Neuron (in vitro differentiated cells): ENCODE data around the gene ENDOG.
A peak's percentile ranks its signal among the peaks of the same experiment; 100 is the strongest.

ENCODE experiments used
- H2AFZ ChIP-seq: one replicate; pipeline ENCODE4 v1.6.1; 2013; ENCODE audit warnings: low read depth, mild to moderate bottlenecking, inconsistent platforms, low read length, moderate library complexity
- H3K27me3 ChIP-seq: one replicate; pipeline ENCODE4 v1.6.1; 2013; ENCODE audit warnings: low read length; ENCODE audit not compliant: insufficient read depth
- H3K36me3 ChIP-seq: one replicate; pipeline ENCODE4 v1.6.1; 2013; ENCODE audit warnings: low read length; ENCODE audit not compliant: insufficient read depth
- H3K4me1 ChIP-seq: one replicate; pipeline ENCODE4 v1.6.1; 2013; ENCODE audit warnings: low read length; ENCODE audit not compliant: insufficient read depth
- H3K4me3 ChIP-seq: 2 replicates; pipeline ENCODE4 v1.5.1; 2013; ENCODE audit warnings: mild to moderate bottlenecking, low read length, moderate library complexity
- H3K9me3 ChIP-seq: one replicate; pipeline ENCODE4 v1.6.1; 2013; ENCODE audit warnings: low read length

ENDOG gene

GRCh38 chr9:128809036-128809599, 9.2 kb upstream of the ENDOG start:
- H3K4me1 ChIP-seq, result no peaks in the 10 kb centered on the region
- H3K4me3 ChIP-seq, result no peak overlapping the region
- peaks cover 38% of the 10 kb centered on the region for H3K36me3 ChIP-seq
- H3K9me3 ChIP-seq, result no peaks in the 10 kb centered on the region
- H2AFZ ChIP-seq, result no peak overlapping the region
- H3K27me3 ChIP-seq, result no peaks in the 10 kb centered on the region

GRCh38 chr9:128809831-128810230, 8.5 kb upstream of the ENDOG start:
- H3K4me1 ChIP-seq, result no peaks in the 10 kb centered on the region
- H2AFZ ChIP-seq, result no peak overlapping the region
- H3K4me3 ChIP-seq, result no peak overlapping the region
- H3K9me3 ChIP-seq, result no peaks in the 10 kb centered on the region
- peaks cover 37% of the 10 kb centered on the region for H3K36me3 ChIP-seq
- H3K27me3 ChIP-seq, result no peaks in the 10 kb centered on the region

- no peaks in the 10 kb centered on the region for H3K4me1 ChIP-seq
- no peak overlapping the region for H3K4me3 ChIP-seq
- H2AFZ ChIP-seq, result no peak overlapping the region
- peaks cover 28% of the 10 kb centered on the region for H3K36me3 ChIP-seq
- H3K27me3 ChIP-seq, result no peaks in the 10 kb centered on the region
- no peaks in the 10 kb centered on the region for H3K9me3 ChIP-seq
Measured at GRCh38 chr9:128810873-128811272, 7.4 kb upstream of the ENDOG start.

GRCh38 chr9:128818839-128819715, 777 bp downstream of the ENDOG start:
- H3K36me3 ChIP-seq, result peaks cover 29% of the 10 kb centered on the region
- no peak overlapping the region for H2AFZ ChIP-seq
- no peaks in the 10 kb centered on the region for H3K9me3 ChIP-seq
- H3K4me1 ChIP-seq, result no peaks in the 10 kb centered on the region
- no peaks in the 10 kb centered on the region for H3K27me3 ChIP-seq
- peak overlapping the region; percentile 45 for H3K4me3 ChIP-seq

- H3K27me3 ChIP-seq, result no peaks in the 10 kb centered on the region
- H2AFZ ChIP-seq, result no peak overlapping the region
- H3K4me3 ChIP-seq, result no peak overlapping the region
- no peaks in the 10 kb centered on the region for H3K9me3 ChIP-seq
- no peaks in the 10 kb centered on the region for H3K4me1 ChIP-seq
- H3K36me3 ChIP-seq, result peaks cover 38% of the 10 kb centered on the region
Measured at GRCh38 chr9:128819716-128820664, 1.7 kb downstream of the ENDOG start.

- Histone ChIP-seq H3K9me3 (no peaks in the 10 kb centered on the region), H3K27me3 (no peaks in the 10 kb centered on the region), H2AFZ (no peak overlapping the region), H3K36me3 (peaks cover 46% of the 10 kb centered on the region), H3K4me1 (no peaks in the 10 kb centered on the region), H3K4me3 (no peak overlapping the region)
Measured at GRCh38 chr9:128820665-128821583, 2.6 kb downstream of the ENDOG start.

- H3K4me1 ChIP-seq, result no peaks in the 10 kb centered on the region
- H3K4me3 ChIP-seq, result no peak overlapping the region
- peaks cover 54% of the 10 kb centered on the region for H3K36me3 ChIP-seq
- H2AFZ ChIP-seq, result no peak overlapping the region
- no peaks in the 10 kb centered on the region for H3K27me3 ChIP-seq
- H3K9me3 ChIP-seq, result no peaks in the 10 kb centered on the region
Measured at GRCh38 chr9:128821584-128822406, 3.5 kb downstream of the ENDOG start.

GRCh38 chr9:128822407-128823042, 4.2 kb downstream of the ENDOG start:
- Histone ChIP-seq H3K27me3 (no peaks in the 10 kb centered on the region), H3K4me3 (no peak overlapping the region), H3K9me3 (no peaks in the 10 kb centered on the region), H3K36me3 (peaks cover 61% of the 10 kb centered on the region), H3K4me1 (no peaks in the 10 kb centered on the region), H2AFZ (no peak overlapping the region)

- Histone ChIP-seq H3K36me3 (peaks cover 61% of the 10 kb centered on the region), H3K9me3 (no peaks in the 10 kb centered on the region), H2AFZ (no peak overlapping the region), H3K4me1 (no peaks in the 10 kb centered on the region), H3K4me3 (no peak overlapping the region), H3K27me3 (no peaks in the 10 kb centered on the region)
Measured at GRCh38 chr9:128823362-128823902, 5.1 kb downstream of the ENDOG start.

GRCh38 chr9:128823903-128824406, 5.7 kb downstream of the ENDOG start:
- H3K4me3 ChIP-seq, result no peak overlapping the region
- H2AFZ ChIP-seq, result no peak overlapping the region
- H3K36me3 ChIP-seq, result peaks cover 61% of the 10 kb centered on the region
- H3K4me1 ChIP-seq, result peaks cover 5% of the 10 kb centered on the region
- no peaks in the 10 kb centered on the region for H3K27me3 ChIP-seq
- no peaks in the 10 kb centered on the region for H3K9me3 ChIP-seq

- Histone ChIP-seq H2AFZ (no peak overlapping the region), H3K9me3 (no peaks in the 10 kb centered on the region), H3K27me3 (no peaks in the 10 kb centered on the region), H3K36me3 (peaks cover 61% of the 10 kb centered on the region), H3K4me1 (peaks cover 6% of the 10 kb centered on the region), H3K4me3 (no peak overlapping the region)
Measured at GRCh38 chr9:128824911-128825310, 6.6 kb downstream of the ENDOG start.
